GM18868 (cell line): ENCODE data around the gene LONP2.

Experiments
- ATAC-seq: cut with Tn5 transposase; IDR thresholded peaks from one replicate; pipeline ENCODE4 v1.9.1; 2021; ENCODE audit warnings: mild to moderate bottlenecking, moderate library complexity; ENCODE audit not compliant: unreplicated experiment

Gene LONP2, protein sequence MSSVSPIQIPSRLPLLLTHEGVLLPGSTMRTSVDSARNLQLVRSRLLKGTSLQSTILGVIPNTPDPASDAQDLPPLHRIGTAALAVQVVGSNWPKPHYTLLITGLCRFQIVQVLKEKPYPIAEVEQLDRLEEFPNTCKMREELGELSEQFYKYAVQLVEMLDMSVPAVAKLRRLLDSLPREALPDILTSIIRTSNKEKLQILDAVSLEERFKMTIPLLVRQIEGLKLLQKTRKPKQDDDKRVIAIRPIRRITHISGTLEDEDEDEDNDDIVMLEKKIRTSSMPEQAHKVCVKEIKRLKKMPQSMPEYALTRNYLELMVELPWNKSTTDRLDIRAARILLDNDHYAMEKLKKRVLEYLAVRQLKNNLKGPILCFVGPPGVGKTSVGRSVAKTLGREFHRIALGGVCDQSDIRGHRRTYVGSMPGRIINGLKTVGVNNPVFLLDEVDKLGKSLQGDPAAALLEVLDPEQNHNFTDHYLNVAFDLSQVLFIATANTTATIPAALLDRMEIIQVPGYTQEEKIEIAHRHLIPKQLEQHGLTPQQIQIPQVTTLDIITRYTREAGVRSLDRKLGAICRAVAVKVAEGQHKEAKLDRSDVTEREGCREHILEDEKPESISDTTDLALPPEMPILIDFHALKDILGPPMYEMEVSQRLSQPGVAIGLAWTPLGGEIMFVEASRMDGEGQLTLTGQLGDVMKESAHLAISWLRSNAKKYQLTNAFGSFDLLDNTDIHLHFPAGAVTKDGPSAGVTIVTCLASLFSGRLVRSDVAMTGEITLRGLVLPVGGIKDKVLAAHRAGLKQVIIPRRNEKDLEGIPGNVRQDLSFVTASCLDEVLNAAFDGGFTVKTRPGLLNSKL

DNA sequence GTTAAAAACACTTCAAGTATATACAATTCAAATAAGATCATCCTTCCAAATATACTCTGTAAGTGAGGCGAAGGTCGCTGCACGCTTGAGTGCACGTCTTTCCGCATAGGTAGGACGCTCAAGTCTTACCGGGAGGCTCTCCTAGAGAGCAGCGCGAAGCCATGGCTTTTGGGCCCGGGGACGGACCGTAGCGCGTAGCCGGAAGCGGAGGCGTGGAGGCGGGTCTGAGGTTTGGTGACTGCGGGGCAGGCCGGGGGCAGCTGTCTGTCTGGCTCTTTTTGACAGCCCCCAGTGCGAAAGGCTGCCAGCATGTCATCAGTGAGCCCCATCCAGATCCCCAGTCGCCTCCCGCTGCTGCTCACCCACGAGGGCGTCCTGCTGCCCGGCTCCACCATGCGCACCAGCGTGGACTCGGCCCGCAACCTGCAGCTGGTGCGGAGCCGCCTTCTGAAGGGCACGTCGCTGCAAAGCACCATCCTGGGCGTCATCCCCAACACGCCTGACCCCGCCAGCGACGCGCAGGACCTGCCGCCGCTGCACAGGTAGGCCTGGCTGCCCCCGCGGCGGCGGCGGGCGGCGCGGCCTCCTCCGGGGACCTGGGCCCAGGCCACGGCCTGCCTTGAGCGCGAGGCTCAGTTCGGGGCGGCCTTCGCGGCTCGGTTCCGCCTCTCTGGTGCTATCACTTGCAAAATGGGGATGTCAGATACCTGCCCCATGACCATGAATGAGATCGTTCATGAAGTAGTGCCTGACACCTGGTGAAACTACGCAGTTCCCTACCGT lies at the start of gene LONP2:
Gene LONP2, plus strand, starts transcription at position 221 of the 783 bp plus-strand sequence. Its CDS starts 89 bp downstream, at position 310.
- peak; percentile 98 for ATAC-seq

DNA sequence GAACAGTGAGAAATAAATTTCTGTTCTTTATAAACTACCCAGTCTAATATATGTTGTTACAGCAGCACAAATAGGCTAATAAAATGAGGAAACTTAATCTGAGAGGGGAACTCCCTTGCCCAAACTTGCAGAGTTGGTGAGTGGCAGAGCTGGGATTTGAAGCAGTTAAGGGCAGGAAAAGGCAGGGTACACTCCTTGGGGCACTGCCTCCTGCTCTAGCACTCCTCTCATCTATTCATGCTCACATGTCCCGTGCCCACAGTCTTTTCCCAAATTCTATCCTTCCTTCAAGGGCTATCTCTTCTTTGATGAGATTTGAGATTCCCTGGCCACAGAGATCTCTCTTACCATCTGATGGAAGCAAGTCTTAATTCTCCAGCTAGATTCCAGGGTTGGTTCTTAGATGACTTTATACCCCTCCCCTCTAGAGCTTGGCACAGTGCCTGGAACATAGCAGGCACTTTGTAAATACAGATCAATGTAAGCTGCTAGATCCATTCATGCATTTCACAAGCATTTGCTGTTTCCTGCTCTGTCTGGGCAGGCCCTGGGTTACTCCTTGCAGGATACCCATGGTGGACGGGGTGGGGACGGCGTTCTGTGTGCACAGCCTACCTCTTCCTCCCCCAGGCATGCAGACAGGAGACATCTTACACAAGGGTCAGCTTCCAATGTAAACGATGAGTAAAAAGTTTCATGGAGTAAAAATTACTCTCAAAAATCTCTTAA lies 49.1 kb upstream of the LONP2 start:
- ATAC-seq, result no peak

DNA sequence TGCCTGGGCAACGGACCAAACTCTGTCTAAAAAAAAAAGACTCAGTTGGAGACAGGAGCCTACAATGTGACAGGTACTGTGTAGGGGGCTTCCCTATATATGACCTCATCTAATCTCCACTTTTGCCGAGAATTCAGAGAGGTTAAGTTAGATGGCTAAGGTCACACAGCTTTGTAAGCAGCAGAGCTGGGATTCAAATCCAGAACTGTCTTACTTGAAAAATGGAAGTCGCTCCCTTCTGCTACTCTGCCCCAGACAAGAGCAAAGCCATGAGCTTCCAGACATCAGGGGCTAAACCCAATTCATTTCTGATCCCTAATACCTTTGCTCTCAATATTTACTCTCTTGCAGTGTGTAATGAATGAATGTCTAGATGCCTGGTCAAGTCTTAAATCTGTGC lies 46.8 kb upstream of the LONP2 start:
- no peak for ATAC-seq

DNA sequence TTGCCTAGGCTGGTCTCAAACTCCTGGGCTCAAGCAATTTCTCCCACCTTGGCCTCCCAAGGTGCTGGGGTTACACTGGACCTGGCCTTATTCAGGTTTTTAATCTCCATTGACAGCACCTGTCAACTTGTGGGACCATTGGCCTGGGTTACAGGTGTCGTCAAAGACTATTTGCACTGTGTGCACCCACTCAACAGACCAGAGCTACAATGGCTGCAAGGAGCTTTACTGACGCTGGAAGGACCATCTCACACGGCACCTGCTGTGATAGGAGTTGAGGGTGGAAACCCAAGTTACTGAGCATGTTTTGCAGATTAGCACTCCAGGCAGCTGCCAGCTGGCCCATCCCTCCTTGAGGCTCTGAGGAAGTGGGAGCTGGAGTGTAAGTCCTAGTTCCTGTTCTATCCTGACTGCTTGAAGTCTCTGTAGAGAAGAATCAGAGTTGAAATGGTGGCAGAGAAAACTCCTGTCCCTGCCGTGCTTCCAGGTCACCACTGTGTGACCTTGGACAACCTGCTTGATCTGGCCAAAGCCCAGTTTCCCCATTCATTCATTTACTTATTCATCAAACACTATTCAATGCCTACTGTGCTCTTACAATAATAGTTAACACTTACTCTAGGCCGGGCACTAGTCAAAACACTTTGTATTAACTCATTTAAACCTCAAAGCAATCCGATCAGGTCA lies 42.4 kb upstream of the LONP2 start:
- no peak for ATAC-seq

DNA sequence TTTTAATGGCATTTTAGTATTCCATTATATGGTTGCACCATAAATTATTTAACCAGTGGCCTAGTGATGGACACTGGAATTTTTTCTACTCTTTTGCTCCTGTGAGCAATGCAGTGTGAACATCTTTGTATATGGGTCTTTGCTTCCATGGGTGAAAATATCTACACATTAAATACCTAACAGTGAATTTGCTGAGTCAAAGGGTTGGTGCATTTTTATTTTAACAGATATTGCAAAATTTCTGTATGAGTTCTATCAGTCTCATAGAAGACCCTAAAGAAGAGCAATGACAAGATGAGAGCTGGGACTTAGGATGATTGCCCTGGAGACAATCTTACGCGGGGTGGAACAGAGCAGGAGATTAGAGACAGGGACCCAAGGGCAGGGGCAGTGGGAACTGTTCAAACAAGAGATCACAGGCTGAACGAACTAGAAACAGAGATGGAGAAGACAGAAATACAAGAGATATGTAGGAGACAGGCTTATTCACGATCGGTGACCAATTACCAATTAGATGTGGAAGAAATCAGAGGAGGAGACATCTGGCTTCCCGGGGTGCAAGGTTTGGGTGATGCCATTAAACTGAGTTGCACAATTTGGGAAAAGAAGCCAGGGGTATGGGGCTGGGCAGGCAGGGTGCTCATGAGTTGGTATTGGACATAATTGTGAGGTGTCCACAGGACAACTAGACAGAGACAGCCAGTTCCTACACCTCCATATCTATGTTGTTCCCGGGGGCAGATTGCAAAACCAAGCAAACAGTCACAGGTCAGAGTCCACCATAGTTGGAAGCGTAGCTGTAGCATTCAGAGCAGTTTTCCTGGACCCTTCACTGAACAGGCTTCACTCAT lies 39.9 kb upstream of the LONP2 start:
- ATAC-seq, result no peak

DNA sequence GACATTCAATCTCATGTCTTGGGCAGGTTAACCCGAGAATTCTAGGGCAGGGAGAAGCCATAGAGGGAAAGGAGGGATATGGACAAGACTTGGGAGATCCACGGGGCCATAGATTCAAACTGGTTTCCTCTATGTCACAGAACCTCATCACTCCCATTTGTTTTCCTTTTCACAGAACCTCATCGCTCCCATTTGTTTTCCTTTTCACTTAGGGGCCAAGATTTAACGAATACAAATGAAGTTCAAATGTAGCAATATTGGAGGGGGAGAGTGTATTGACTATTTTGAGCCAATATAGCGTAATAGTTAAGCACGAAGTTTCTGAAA lies 39.3 kb upstream of the LONP2 start:
- ATAC-seq, result no peak

DNA sequence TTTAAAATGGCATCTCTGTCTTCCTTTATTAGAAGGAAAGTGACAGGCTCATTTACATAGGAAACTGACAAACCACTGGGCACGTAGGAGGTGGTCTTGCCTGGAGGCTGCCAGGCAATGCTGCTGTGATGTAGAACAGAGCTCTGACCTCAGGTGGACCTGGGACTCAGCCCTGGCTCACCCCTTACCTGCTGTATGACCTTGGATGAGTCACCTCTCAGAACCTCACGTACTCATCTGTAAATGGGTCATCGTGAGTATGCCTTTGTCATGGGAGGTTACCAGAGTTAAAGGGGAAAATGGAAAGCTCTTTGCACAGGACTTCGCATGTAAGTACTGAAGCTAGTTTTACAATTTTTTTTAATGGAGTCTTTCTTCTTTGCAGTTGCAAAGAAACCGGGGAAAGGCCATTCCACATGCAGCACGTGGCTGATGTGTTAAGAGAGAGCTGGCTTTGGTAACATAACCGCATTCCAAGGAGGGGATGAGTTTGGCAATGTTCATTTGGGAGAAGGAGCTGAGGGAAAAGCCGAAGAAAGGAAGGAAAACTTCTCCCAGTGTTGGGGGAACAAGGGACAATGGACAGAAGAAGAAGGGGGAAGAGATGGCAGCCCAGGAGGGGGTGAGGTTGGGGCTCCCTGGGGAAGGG lies 37.4 kb upstream of the LONP2 start:
- no peak for ATAC-seq

DNA sequence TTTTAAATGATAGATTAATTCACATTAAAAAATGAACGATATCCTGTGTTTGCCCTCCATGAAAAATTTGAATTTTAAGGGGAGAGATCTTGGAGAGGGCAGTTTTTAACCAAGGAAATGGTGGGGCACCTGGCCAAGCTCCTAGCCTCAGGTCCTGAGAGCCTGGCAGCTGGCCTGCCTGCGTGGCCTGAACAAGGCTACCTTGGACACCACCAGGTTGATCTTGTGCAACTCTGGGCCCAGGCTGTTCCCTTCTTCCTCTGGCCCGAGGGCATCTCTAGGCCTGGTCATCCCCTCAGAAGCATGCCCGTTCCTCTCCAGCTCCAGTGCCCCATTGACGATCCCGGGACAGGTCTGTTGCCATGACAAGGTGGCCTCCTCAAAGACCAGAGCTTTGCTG lies 33.4 kb upstream of the LONP2 start:
- ATAC-seq, result no peak

DNA sequence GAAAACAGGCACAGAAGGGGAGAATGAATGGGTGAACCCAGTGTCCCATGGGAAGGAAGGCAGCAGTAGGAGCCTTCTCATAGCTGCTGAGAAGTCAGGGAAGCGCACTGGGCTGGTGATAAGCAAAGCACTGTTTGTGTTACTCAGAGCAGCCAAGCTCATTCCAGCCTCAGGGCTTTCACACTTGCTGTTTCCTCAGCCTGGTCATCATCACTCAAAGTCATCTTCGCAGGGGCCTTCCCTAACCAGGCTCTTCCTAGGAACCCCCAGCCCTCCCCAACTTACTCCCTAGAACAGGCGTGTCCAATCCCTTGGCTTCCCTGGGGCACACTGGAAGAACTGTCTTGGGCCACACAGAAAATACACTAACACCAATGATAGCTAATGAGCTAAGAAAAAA lies 32.1 kb upstream of the LONP2 start:
- no peak for ATAC-seq

DNA sequence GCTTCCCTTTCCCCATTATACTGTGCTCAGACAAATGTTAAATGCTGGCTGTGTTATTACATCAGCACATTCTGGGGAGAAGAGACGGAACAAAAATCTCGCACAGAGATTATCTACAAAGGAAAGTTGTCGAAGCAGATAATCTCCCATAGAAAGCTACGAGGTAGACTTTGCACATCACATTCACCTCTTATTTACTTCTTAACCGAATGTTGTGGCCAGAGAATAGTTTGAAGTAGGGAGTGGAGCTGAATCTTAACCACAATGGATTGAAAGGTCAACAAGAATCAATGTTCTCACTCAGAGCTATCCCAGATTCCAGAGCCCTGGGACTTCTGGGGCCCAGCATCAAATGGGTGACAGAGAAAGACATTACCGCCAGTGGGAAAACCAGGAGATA lies 28.4 kb upstream of the LONP2 start:
- no peak for ATAC-seq

DNA sequence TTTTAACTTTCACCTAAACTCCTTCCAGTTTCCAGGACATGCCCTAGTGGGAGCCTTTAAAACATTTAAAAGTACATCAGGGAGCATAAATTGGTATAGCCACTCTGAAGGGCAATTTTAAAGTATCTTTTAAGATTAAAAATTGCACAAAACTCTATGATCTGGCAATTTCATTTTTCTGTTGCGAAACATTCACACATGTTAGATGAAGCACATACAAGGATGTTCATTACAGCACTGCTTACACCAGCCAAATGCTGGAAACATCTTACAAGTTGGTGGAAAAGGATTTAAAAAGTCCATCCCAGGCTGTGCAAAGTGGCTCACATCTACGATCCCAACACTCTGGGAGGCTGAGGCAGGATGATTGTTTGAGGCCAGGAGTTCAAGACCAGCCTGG lies 26.4 kb upstream of the LONP2 start:
- ATAC-seq, result no peak

DNA sequence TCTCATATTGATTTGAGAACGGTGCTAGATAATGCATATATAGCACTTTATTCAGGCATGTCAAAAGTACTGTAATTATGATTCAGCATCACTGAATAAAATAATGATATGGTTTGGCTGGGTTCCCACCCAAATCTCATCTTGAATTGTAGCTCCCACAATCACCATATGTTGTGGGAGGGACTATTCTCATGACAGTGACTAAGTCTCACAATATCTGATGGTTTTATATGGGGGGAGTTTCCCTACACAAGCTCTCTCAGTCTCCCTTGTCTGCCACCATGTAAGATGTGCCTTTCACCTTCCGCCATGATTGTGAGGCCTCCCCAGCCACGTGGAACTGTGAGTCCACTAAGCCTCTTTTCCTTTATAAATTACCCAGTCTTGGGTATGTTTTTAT lies 25.6 kb upstream of the LONP2 start:
- no peak for ATAC-seq

DNA sequence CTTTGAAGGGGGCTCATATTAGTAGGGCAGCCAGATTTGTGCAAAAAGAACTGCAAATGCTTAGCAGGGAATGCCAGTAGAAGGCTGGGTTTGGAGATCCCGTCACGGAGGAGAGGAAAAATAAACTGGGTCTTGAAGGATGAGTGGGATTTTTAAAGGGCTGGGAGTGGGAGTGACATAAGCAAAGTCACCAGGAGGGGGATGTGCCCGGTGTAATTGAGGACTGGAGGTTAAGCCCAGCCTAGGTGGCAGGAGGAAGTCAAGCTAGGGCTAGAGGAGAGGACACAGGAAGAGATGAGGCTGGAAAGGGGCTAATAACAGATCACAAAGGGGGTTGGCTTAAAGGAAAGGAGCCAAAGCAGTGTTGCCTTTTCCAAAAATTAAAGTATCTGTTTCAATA lies 23.2 kb upstream of the LONP2 start:
- no peak for ATAC-seq

DNA sequence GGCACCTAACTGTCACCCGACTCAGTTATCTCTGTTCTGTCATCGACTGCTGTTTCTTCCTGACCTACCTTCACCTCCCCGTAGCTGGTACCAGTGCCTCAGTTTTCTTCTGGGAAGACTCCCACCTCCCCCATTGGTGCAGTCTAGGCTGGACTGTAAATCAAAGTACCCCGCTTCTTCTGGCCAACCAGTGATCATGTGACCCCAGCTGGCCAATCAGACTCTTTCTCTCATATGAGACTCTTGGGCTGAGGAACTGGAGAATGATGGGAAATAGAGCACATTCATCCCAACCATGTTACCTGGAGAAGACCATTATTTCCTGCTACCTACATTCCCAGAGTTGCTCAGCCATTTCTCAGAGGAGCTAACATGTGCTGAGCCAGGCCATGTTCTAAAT lies 20.6 kb upstream of the LONP2 start:
- ATAC-seq, result no peak

DNA sequence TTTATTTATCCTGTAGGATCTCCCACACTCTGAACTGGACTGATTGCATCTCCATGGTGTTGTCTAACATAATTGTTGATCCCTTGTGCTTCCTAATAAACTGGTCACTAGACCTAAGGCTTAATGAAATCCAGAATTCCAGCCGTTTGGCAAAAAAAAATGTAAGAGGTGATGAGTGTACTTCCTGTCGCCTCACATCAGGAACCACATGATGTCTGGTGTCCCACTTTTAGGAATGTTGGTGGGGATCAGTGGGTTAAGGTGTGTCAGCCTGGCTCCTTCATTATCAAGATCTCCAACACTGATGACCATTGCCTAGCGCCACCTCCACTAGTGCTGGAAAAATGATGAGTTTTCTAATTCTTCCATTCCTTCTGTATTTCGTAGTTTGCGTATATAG lies 18.6 kb upstream of the LONP2 start:
- ATAC-seq, result no peak

DNA sequence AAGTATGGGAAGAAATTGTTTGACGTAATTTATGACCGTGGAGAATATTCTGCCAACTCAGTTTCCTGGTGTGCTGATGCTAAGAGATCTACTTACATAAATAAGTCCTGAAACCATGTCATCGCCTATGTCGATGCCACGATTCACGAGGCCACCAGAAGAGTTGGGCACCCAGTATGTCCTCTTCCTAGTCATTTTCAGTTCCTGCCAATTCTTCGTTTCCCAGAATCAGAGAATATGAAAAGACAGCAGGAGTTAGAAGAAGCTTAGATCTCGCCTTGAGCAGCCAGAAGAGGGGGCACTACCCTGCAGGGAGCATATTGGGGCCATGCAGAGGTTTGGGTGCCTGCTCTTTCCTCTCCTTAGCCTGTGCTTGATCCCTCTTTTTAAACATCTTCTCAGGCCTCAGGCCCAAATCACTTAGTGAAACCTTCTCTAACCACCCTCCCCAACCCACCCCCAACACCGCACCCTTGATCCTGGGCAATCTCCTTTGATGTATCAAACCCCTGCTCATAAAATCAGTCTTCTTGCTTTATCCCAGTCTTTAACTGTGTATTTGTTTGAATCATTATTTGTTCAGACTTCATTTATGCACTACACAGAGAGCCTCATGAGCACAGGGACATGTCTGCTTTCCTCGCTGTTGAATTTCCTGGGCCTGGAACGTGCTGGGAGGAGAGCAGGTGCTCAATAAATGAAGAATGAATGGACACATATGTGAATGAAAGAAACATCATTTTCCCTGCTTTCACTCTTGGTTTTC lies 12.2 kb upstream of the LONP2 start:
- peak; percentile 82 for ATAC-seq

DNA sequence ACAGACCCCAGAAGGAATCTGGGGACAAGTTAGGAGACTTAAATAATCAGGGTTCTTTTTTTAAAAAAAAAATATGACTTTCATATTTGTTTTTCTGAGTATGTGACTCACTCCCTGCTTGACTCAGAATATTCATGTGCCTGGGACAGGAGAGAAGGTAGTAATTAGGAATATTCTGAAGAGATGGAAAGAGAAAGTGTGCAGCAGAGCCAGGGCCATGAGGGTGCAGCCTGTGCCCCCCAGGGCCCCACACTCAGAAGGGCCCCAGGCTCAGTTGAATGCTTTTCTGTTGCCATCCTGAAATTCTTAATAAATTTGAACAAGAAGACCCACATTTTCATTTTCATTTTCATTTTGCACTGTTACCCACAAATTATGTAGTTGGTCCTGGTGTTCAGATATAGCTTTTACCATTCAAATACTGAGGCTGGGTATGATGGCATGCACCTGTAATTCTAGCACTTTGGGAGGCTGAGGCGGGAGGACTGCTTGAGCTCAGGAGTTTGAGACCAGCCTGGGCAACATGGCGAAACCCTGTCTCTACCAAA lies 11.5 kb upstream of the LONP2 start:
- peak; percentile 48 for ATAC-seq

DNA sequence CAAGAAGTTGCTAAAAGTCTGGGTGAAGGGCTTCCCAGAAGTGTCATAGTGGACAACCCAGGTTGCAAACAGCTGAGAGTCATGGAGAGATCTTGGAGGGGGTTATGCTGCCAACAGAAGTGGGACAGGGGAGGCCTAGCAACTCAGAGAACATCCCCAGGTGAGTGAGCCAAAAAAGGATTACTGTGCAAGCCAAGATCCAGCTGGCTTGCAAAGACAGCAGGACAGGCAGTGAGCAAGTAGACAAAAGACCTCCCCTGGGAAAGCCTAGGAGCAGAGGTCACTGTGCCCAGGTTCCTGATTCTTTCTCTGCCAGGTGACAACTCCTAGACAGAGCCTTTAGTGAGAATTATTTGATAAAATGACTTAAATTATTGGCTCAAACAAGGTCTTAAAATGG lies 9.5 kb upstream of the LONP2 start:
- no peak for ATAC-seq
